Heart left ventricle (tissue), 13 donors: Measurements from ENCODE around the gene MICAL2.

ENCODE experiments used
- CTCF ChIP-seq, 12 donors: fragments of 200-600 bp; sonication (generic) in 4 of 12; IDR thresholded peaks; one replicate each; pipeline versions ENCODE4 v1.5.0 to v1.8.0; 2018 to 2022; ENCODE audit warnings: antibody characterized with exemption in 12 of 12, mild to moderate bottlenecking in 5 of 12
- POLR2A ChIP-seq, 2 donors: fragments of 450-650 bp; IDR thresholded peaks; one replicate each; pipeline ENCODE4 v1.6.1; 2017; ENCODE audit warnings: antibody characterized with exemption in 2 of 2, mild to moderate bottlenecking in 2 of 2, moderate library complexity in 2 of 2
- donor health status: ischemic (EF 13 %, LVEDD 7.1; RV severe dilation, severe dysfunction).
- donor health status: DM: no; HTN: yes; CAD: no.
- donor health status: DM: no; HTN: no; CAD: no.
- donor health status: ischemic (EF 25% LVEDD 6.9; RV normal size, moderate dysfunction).
- donor health status: ischemic (EF 25% LVEDD 5.7; RV mildly dilated, moderate dysfunction).
- donor health status: ischemic (EF 35%, LVEDD 5.7; RV mildly dilated, moderate dysfunction).
- donor health status: nonischemic (EF 11% LVEDD 7.7; RV severe dilation, severe dysfunction).
- donor health status: DM: yes; HTN: yes; CAD: no.
- donor health status: PGD.
- donor health status: ischemic (EF 29% LVEDD 5.4; RV normal size, mild dysfunction).
- donor health status: nonischemic (EF 23%, LVEDD 6.1; RV moderate dilation, normal function).

DNA sequence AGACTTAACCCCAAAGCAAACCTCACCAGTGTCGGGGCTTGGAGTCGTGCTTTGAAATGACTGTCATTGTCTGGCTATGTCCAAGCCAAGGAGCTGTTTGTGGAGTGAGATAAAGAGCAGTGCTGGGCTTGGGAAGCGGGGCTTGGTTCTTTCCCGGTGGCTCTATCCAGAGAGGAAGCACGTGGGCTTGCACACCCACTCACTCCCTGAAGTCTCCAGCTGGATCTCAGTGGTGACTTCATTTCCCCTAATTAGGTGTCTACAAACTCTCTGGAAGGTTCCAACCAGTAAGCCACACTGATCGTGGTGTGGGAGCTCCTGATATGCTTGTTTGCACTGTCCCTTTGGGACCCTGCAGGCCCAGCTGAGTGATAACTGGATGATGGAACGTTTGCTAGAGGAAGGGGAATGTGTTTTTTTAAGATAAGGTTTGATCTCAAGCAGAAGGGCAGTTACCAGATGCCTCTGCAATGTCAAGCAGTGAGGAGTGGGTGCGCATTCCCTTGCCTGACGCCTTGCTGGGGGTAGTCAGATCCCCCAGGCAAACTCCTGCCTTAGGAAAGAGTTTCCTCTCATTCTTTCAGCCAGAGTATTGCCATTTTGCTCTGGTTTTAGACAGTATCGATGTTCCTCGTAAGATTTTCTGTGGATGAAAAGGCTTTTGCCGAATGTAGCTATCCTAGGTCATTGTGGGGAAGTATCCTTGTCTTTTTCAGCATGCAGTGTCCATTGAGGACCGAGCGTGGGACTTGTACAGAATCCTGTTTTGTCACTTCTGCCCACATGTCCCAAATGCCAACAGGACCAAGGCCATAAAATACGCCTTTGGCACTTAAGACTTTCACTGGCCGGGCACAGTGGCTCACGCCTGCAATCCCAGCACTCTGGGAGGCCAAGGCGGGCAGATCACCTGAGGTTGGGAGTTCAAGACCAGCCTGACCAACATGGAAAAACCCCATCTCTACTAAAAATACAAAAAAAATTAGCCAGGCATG, 90.9 kb downstream of the MICAL2 start:
- TF ChIP-seq CTCF (IDR thresholded peaks at IDR 0.05) (no peak), POLR2A (IDR thresholded peaks at IDR 0.05) (no peak)
